GM12874 (cell line): Measurements from ENCODE around the gene HARBI1.

ENCODE experiments used
- TF ChIP-seq, protein P1 (sequence below): IDR thresholded peaks from 2 replicates; pipeline ENCODE4 v1.5.1; 2011; ENCODE audit warnings: low read depth, mild to moderate bottlenecking, control low read depth, low read length, moderate library complexity; ENCODE audit not compliant: insufficient read depth

HARBI1 gene

DNA sequence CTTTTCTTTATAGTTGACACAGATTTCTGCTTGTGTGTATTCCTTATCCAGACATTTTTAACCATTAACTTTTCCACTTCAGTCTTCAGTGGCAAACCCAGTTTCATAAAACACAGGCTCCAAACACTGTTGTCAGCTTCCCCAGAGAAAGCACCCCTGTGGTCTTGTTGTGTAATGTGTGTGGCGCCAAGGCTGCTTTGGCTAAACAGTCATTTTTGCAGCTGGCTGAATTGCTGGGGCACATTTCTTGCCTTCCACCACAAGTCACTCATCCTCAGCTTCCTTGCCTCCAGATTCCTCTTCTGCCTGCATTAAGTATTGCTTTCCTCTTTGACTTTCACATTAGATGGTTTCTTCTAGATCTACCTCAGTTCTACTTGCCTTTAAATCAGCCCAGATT lies 42.9 kb upstream of the HARBI1 start:
- TF ChIP-seq, protein P1, sequence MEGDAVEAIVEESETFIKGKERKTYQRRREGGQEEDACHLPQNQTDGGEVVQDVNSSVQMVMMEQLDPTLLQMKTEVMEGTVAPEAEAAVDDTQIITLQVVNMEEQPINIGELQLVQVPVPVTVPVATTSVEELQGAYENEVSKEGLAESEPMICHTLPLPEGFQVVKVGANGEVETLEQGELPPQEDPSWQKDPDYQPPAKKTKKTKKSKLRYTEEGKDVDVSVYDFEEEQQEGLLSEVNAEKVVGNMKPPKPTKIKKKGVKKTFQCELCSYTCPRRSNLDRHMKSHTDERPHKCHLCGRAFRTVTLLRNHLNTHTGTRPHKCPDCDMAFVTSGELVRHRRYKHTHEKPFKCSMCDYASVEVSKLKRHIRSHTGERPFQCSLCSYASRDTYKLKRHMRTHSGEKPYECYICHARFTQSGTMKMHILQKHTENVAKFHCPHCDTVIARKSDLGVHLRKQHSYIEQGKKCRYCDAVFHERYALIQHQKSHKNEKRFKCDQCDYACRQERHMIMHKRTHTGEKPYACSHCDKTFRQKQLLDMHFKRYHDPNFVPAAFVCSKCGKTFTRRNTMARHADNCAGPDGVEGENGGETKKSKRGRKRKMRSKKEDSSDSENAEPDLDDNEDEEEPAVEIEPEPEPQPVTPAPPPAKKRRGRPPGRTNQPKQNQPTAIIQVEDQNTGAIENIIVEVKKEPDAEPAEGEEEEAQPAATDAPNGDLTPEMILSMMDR, result no peak

GRCh38 chr11:46658259-46658658 lies 41.2 kb upstream of the HARBI1 start:
- TF ChIP-seq, protein P1, result no peak

DNA sequence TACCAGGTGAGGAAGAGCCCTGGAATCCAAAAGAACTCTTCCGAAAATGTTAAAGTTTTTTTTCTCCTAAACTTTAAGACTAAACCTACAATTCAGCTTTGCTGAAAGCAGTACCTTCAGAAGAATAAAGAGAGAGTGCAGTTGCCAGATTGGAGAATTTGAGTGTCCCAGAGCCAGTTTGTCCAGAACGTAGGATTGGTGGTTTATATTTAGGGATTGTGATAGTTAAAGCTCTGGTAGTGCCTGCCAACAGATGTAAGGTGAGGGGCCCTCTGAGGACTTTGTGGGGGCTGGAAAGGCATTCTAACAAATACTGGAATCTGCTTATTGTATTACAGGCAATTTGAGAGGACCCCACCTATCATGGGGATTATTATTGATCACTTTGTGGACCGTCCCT lies 40.2 kb upstream of the HARBI1 start:
- TF ChIP-seq, protein P1, result no peak

GRCh38 chr11:46655631-46656030 lies 38.6 kb upstream of the HARBI1 start:
- TF ChIP-seq, protein P1, result no peak

DNA sequence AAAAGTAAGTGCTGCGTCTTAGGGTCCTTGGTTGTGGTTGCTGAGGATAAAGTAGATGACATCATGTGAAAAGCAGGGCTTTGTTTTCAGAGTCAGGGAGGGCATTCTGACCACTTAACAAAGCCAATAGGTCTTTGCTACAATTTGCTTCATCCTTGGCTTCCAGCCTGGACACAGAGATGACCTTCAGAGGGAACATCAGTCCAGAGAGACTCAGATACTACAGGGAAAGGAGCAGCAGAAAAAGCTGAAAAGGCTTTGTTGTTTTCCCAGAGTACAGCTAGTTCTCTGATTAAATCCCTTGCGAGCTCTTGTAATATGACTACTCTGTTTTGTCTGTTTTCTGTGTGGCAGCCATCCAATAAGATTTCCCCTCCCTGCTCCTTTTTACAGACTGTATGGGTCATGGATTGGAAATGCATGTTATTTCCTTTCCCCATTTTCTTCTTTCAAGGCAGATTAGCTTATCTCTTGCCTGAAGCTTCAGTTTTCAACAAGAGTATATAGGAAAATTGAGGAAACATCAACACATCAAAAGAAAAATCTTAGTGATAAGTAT lies 32.2 kb upstream of the HARBI1 start:
- TF ChIP-seq, protein P1, result no peak

GRCh38 chr11:46643986-46644385 lies 27.0 kb upstream of the HARBI1 start:
- TF ChIP-seq, protein P1, result no peak

GRCh38 chr11:46643531-46643930 lies 26.5 kb upstream of the HARBI1 start:
- TF ChIP-seq, protein P1, result no peak
